Stimulated activated CD8-positive, alpha-beta memory T cell treated with anti-CD3 and anti-CD28 coated beads, Interleukin-4, amount 100 ng/mL, for 24 hours (primary cell): ENCODE data around the gene IL1RAPL2.
"Not testable (repeated sequence)": the region's sequence is repeated elsewhere in the genome, so short reads cannot be mapped to it uniquely, and the experiment has no call there.

Experiments used
- DNase-seq: peaks from one replicate; pipeline ENCODE4 v3.0.0-alpha.2; 2020; ENCODE audit warnings: low read depth

Gene IL1RAPL2

GRCh38 chrX:105610411-105610810 is 1044.4 kb downstream of the IL1RAPL2 start:
- no peak for DNase-seq

DNA sequence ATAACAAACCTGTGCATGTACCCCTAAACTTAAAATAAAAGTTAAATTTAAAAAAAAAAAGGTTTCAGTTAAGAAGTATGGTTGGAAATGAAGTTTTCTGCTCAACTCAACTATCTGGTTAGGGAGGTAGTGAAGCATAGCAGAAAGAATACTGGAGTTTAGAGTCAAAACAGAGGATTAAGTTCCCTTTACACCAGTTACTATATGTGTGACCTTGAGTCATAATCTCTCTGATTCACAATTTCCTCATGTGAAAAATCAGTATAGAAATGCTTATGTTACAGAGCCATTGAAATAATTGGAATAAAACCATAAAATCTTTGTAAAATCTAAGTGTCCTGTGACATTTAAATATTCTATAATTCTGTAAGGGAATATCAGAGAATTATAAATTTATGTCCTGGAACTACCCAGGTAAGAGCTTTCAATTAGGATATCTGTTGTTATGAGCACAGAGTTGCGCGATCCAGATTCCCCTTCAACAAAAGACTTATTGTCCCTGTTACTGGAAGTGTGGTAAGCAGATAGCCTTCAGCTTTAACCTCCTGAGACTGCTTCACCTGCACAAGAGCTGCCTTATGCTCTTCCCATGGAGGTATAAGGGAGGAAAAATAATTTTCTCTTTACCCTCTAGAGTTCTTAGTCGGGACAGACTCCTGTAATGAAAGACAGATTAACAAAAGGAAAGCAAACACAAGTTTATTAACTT is 1052.5 kb downstream of the IL1RAPL2 start:
- no peak for DNase-seq

- DNase-seq, result no peak
Measured at GRCh38 chrX:105634180-105634579, 1068.2 kb downstream of the IL1RAPL2 start.

DNA sequence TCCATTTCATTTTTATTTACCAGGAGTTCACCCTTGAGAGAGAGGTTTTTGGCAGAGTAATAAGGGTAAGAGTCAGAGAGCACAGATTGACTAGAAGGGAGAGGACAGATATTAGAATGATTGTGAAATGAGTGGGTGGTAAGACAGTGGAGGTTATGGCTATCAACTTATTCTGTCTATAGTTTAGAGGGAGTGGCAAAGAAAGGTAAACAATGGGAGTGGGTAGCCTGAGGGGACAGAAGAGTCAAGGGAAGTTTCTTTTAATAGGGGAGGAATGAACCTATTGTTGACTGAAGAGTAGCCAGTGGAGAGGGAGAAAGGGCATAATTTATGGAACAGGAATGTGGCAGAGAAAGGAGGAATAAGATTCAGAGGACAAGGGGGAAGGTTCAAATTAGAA is 1069.8 kb downstream of the IL1RAPL2 start:
- DNase-seq, result no peak

- DNase-seq, result no peak
Measured at GRCh38 chrX:105636667-105637066, 1070.7 kb downstream of the IL1RAPL2 start.

DNA sequence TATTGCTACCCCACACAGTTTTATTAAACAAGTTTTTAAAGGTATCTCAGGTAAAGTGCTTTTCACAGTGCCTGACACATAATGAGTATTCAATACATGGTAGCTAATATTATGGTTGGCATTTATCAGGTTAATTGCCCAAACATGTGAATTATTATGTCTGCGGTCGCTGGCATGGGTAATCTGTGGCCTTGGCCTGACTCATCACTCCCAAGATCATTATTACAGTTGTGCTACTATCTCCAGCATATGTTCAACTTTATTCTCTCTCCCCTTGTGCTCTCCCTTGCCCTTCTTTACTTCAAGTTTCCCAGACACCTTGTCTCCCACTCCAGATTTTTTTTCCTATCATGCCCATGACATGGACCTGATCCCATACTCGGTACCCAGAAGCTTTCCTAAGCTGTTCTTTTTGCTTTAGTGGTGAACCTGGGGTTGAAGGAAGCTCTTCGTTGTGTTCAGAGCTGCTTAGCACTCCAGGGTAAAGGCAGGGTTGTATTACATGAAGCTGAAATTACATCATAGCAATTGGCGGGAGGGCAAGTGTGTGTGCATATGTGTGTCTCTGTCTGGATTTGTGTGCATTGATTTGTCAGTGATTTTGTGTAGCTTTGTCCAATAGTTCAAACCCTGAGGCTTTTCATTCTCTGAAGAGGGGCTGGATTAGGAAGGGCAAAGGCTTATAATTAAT is 1079.8 kb downstream of the IL1RAPL2 start:
- DNase-seq, result no peak

GRCh38 chrX:105646592-105647372 is 1080.8 kb downstream of the IL1RAPL2 start:
- no peak for DNase-seq

DNA sequence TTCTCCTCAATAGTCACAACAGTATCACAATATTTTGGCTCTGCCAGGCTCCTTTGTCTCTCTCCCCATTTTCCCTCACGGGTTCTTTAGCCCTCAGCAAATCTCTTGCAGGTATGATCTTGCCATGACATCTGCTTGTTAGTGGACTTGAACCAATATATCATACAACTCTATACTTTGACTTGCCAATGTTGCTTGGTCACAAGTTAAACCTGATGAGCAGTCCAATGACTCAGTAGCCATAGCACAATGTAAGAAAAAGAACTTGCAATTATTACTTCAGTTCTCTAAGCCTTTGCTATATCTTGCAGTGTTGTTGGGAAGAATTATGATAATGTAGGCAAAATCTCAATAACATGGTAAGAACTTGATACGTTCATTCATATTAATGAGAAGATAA is 1081.8 kb downstream of the IL1RAPL2 start:
- no peak for DNase-seq

GRCh38 chrX:105648732-105649131 is 1082.7 kb downstream of the IL1RAPL2 start:
- DNase-seq, result no peak

- no peak for DNase-seq
Measured at GRCh38 chrX:105650577-105650976, 1084.6 kb downstream of the IL1RAPL2 start.

DNA sequence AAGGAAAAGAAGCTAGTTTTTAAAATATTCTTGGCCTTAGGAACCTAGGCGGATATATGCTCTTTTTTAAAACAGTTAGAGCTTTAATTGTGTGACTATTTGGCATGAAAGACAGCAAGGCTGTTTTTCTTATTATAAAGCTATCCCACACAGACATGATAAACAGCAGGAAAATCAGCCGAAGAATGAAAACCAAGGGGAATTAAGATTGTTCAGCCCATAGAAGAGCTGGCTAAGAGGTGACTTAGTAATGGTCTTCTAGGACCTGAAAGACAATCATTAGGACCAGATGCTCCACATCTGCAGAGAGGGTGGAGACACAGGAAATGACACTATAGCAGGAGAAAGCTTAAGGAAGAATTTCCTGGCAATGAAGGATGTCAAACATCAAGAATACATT is 1085.0 kb downstream of the IL1RAPL2 start:
- DNase-seq, result no peak

- DNase-seq, result no peak
Measured at GRCh38 chrX:105653891-105654290, 1087.9 kb downstream of the IL1RAPL2 start.

DNA sequence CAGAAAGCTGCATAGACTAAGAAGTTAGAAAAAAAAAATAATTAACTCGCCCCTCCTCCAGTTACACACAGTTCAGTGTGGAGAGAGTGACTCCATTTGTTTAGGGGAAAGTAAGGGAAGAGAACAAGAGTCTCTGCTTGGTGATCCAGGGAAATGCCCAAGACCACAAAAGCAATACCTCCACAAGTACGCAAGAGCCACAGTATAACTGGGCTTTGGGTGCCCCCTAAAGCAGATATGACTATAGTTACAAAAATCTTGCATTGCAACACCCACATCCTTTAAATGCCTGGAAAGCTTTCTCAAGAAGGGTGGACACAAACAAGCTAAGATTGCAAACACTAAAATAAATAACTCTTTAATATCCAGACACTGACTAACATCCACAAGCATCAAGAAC is 1092.1 kb downstream of the IL1RAPL2 start:
- no peak for DNase-seq

GRCh38 chrX:105662248-105662647 is 1096.2 kb downstream of the IL1RAPL2 start:
- DNase-seq, result no peak

DNA sequence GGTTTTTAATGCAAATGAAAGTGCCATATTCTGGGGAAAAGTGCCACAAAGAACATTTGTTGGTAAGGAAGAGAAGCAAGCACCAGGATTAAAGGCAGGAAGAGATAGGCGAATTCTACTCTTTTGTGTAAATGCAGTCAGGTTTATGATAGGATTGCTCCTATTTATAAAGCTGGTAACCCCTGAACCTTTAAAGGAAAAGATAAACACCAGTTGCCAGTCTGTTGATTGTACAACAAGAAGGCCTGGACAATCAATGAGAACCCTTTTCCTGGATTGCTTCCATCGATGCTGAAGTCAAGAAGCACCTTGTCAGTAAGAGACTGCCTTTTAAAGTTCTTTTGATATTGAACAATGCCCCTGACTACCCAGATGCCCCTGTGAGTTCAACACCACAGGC is 1098.2 kb downstream of the IL1RAPL2 start:
- DNase-seq, result no peak

DNA sequence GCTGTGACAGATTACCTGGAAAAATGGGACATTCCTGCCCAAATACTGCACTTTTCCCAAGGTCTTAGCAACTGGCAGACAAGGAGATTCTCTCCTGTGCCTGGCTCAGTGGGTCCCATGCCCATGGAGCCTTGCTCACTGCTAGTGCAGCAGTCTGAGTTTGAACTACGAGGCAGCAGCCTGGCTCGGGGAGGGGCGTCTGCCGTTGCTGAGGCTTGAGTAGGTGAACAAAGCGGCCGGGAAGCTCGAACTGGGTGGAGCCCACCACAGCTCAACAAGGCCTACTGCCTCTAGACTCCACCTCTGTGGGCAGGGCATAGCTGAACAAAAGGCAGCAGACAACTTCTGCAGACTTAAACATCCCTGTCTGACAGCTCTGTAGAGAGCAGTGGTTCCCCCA is 1118.3 kb downstream of the IL1RAPL2 start:
- DNase-seq, result not testable (repeated sequence)

GRCh38 chrX:105694839-105695238 is 1128.8 kb downstream of the IL1RAPL2 start:
- DNase-seq, result no peak

DNA sequence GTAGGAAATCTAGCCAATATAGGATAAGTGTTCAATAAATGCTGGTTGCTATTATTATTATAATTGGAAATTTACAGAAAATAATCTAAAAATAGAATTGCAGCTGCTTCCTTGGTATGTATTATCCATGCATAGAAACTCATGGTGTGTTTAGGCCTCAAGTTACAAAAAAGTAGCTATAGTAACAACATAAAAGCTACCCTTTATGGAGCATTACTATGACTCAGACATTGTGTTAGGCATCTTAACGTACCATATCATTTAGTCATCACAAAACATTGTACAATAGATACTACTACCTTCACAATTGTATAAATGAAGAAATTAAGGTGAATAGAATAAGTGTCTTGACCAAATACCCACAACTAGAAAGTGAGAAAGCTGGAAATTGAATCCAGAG is 1129.5 kb downstream of the IL1RAPL2 start:
- DNase-seq, result no peak

- DNase-seq, result no peak
Measured at GRCh38 chrX:105696870-105697269, 1130.9 kb downstream of the IL1RAPL2 start.

DNA sequence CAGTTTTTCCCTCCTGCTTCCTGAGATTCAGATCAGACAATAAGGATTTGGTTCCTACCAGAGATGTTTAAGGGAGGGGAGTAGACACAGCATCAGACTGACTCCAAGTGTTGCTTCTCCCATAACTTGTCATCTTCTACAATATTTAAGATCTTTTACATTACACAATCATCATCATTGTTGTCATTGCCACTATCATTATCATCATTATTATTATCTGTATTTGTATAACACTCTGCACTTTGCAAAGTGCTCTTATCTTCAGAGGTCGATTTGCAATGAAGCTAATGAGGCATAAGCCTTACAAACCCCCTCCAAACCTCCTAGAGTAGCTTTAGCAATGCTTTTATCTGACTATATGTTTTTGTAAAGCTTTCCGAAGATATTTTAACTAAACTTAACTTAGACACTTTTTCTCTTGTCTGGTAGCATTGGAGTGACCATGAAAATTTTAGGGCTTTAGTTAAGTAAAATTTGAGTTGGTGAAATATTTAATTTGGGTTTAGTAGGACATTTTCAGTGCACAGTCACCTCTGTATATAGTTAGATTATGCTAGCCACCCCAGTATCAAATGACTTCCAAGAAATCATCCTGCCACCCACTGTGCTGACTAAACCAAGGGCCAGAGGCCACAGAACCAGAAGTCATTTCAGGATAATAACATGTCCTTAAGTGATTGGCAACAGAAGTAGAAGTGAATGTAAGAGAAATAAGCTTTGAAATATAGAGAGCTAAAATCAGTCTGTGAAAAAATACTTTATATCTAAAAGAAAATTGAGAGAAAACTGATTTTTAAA is 1132.2 kb downstream of the IL1RAPL2 start:
- no peak for DNase-seq

- no peak for DNase-seq
Measured at GRCh38 chrX:105700331-105700730, 1134.3 kb downstream of the IL1RAPL2 start.
